T-helper 1 cell treated with Interleukin-12 subunit alpha and Interleukin-12 subunit beta and Interleukin-4 antibody, amounts not matched to agents 30 μg/mL and 1 μg/mL, for 36 hours (primary cell): Measurements from ENCODE around the gene TMEM225B.
"Not testable (repeated sequence)": the region's sequence is repeated elsewhere in the genome, so short reads cannot be mapped to it uniquely, and the experiment has no call there.

Experiments used
- H3K27ac Mint-ChIP-seq: one replicate; pipeline ENCODE4 v1.8.0; 2021; ENCODE audit warnings: mild to moderate bottlenecking, mixed read lengths
- H3K27me3 Mint-ChIP-seq: one replicate; pipeline ENCODE4 v1.8.0; 2021; ENCODE audit warnings: low read depth, mixed read lengths
- H3K36me3 Mint-ChIP-seq: one replicate; pipeline ENCODE4 v1.8.0; 2021; ENCODE audit warnings: low read depth, mixed read lengths
- H3K4me1 Mint-ChIP-seq: one replicate; pipeline ENCODE4 v1.8.0; 2021; ENCODE audit warnings: low read depth, mixed read lengths
- H3K4me3 Mint-ChIP-seq: one replicate; pipeline ENCODE4 v1.8.0; 2021; ENCODE audit warnings: mild to moderate bottlenecking, moderate library complexity, mixed read lengths
- H3K9me3 Mint-ChIP-seq: one replicate; pipeline ENCODE4 v1.8.0; 2021; ENCODE audit warnings: mixed read lengths

Gene TMEM225B, protein sequence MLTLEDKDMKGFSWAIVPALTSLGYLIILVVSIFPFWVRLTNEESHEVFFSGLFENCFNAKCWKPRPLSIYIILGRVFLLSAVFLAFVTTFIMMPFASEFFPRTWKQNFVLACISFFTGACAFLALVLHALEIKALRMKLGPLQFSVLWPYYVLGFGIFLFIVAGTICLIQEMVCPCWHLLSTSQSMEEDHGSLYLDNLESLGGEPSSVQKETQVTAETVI

DNA sequence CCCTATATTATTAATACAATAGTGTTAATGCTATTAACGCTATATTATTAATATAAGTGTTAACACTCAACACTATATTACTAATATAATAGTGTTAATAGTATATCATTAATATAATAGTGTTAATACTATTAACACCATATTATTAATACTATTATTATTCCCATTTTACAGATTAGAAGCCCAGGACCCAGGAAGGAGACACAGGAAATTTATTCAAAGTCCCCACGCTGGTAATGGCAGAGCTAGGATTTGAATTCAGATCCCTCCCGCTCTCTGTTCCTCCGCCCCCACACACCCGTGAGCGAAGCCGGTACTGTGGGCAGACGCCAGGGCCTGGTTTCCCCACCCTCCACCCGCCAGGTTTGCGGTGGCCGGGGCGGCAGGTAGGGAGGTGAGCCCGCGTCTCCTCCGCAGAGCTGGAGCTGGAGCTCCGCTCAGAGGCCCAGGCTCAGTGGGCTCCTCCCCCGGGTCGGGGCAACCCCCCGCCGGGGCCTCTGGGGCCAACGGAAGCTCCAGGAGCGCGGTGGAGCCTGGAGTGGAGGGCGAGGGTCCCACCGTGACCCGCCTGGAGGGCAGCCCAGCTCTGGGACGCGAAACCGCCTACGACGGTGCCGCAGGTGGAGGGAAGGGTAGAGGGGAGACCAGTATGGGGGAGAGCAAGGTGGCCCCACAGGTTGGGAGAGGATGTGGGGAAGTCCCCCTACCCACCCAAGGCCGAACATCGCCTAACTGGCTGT is at the start of gene TMEM225B:
TMEM225B (plus strand) TSS at position 506 of the 740 bp plus-strand sequence. CDS start 6,122 bp downstream, outside the sequence.
- Mint-ChIP-seq H3K27me3 (no peaks in the 10 kb centered on the region), H3K9me3 (no peaks in the 10 kb centered on the region), H3K4me3 (no peak within 1 kb of the TSS)

DNA sequence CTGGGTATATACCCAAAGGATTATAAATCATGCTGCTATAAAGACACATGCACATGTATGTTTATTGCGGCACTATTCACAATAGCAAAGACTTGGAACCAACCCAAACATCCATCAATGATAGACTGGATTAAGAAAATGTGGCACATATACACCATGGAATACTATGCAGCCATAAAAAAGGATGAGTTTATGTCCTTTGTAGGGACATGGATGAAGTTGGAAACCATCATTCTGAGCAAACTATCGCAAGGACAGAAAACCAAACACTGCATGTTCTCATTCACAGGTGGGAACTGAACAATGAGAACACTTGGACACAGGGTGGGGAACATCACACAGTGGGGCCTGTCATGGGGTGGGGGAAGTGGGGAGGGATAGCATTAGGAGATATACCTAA is 48.5 kb upstream of the TMEM225B start:
- not testable (repeated sequence) for H3K4me3 Mint-ChIP-seq, H3K27me3 Mint-ChIP-seq, H3K27ac Mint-ChIP-seq
- peaks cover 22% of the 10 kb centered on the region for H3K36me3 Mint-ChIP-seq
- peaks cover 21% of the 10 kb centered on the region for H3K4me1 Mint-ChIP-seq
- peaks cover 32% of the 10 kb centered on the region for H3K9me3 Mint-ChIP-seq

More for the DNA sequence above, at the start of gene TMEM225B:
- no peaks in the 10 kb centered on the region for H3K36me3 Mint-ChIP-seq
- no peak within 1 kb of the TSS for H3K27ac Mint-ChIP-seq
- peaks cover 2% of the 10 kb centered on the region for H3K4me1 Mint-ChIP-seq

DNA sequence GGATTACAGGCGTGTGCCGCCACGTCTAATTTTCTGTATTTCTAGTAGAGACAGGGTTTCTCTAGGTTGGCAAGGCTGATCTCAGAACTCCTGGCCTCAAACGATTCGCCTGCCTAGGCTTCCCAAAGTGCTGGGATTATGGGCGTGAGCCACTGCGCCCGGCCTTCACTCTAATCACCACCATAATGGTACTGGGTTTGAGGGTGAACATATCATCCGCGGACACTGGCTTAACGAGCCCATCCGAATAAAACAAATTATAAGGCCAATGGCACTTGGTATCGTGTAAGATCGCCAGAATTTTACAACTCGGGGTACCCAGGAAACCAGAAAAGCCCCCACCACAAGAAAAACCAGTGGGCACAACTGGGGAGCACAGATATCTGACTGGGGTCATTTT is 46.7 kb upstream of the TMEM225B start:
- Mint-ChIP-seq H3K9me3 (peaks cover 28% of the 10 kb centered on the region), H3K4me3 (peak overlapping the region; percentile 91), H3K36me3 (peaks cover 28% of the 10 kb centered on the region), H3K27ac (peak overlapping the region; percentile 95), H3K4me1 (peaks cover 28% of the 10 kb centered on the region), H3K27me3 (no peaks in the 10 kb centered on the region)

DNA sequence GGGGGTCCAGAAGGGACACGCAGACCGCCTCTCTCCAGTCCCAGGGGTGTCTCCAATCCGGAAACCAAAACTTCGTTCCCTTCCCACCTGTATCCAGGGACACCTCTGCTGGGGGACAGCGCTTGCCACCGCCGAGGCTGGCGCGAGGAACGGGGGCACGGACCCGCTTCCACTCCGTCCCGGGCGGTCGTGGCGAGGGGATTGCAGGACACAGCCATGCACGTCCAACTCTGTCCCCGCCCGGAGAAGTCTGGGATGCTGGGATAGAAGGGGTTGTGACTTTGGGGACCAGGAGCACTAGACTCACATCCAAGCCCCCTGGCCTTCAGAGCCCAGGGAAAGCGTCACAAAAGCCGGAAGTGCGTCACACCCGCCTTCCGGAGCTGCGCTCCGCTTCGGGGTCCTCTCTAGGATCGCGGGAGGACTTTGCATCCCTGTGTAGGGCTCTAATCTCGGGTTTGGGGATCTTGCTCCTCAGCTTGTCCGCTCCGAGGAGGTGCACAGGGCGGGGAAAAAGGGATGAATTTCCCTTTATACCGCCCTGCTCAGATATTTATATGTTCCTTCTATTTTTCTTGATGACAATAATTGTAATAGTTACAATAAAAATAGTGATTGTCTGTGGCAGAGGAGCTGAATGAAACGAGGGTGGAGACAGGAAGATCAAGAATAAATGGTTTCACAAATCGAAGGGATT is 46.2 kb upstream of the TMEM225B start, which contains the start of gene FAM200A:
FAM200A (minus strand) TSS at position 348 of the 697 bp plus-strand sequence. CDS start 3,707 bp downstream, outside the sequence.
- Mint-ChIP-seq H3K4me1 (peaks cover 29% of the 10 kb centered on the region), H3K9me3 (peaks cover 23% of the 10 kb centered on the region), H3K4me3 (peak within 1 kb of the TSS; percentile 91), H3K36me3 (peaks cover 28% of the 10 kb centered on the region), H3K27ac (peak within 1 kb of the TSS; percentile 95), H3K27me3 (no peaks in the 10 kb centered on the region)

DNA sequence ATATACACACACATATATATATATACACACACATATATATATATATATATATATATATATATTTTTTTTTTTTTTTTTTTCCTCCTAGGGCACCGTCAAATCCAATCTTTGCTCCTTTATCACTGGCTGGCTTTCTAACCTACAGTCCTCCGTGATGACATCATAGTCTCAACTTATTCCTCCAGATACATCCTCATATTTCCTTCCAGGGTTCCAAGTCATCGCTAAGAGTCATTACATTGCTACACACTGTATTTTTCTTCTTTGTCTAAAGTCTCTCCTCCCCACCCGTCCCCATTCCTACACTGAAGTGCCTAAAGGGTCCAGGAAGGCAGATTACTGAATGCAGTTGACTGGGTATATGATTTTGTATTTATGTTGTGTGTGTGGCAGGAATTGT is 45.0 kb upstream of the TMEM225B start:
- Mint-ChIP-seq H3K9me3 (peaks cover 14% of the 10 kb centered on the region), H3K4me1 (peaks cover 35% of the 10 kb centered on the region), H3K36me3 (peaks cover 35% of the 10 kb centered on the region), H3K4me3 (peak overlapping the region; percentile 16), H3K27ac (no peak overlapping the region), H3K27me3 (no peaks in the 10 kb centered on the region)

DNA sequence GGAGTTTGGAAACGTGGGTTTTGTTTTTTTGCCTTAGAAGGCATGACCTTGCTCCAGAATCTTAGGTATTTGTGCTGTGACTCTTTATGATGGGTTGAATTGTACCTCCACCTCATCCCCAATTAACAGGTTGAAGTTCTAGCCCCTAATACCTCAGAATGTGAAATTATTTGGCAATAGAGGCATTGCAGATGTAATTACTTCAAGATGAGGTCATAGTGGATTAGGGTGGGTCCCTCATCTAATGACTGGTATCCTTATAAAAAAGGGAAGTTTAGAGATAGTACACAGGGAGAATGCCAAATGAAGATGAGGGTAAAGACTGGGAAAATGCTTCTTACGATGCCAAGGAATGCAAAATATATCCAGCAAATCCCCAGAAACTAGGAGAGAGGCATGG is 43.1 kb upstream of the TMEM225B start:
- Mint-ChIP-seq H3K27me3 (no peaks in the 10 kb centered on the region), H3K36me3 (peaks cover 29% of the 10 kb centered on the region), H3K9me3 (peaks cover 6% of the 10 kb centered on the region), H3K27ac (no peak overlapping the region), H3K4me3 (no peak overlapping the region), H3K4me1 (peaks cover 35% of the 10 kb centered on the region)

DNA sequence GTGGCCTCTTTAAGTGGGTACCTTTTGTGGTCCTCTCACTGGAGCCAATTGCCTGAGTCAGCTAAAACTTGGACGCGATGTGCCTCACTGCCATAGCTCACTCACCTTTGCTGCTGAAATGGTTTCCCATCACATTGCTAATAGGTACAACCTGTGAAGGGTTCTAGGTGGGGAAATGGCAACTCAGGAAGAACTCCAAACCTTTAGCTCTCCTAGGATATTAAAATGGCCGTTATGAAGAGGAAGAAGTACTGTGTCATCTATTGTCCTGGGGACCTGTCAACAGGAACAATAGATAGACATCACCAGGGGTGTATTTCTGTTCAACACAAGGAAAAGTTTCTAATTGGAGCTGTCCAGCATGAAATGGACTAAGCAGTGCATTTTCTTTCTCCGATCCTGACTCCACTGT is 40.9 kb upstream of the TMEM225B start:
- Mint-ChIP-seq H3K4me3 (peak overlapping the region; percentile 98), H3K36me3 (peaks cover 38% of the 10 kb centered on the region), H3K4me1 (peaks cover 39% of the 10 kb centered on the region)

DNA sequence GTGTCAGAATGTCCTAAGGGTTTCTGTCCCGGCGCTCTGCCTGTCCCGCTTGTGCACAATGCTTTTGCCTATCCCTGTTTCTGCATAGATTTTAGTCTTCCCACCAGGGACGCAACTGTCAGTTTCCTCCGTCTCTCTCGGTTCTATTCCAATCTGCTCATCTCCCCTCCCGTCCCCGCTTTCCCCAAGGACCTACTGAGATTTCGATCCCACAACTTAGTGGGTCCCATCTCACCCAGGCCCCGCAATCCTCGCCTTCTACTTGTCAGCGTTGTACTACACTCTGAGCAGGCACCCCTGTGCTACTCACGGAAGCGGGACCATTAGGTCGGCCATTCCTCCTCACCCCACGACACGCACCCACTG is 40.1 kb upstream of the TMEM225B start:
- peak overlapping the region; percentile 98 for H3K4me3 Mint-ChIP-seq
- H3K4me1 Mint-ChIP-seq = peaks cover 41% of the 10 kb centered on the region
- peaks cover 45% of the 10 kb centered on the region for H3K36me3 Mint-ChIP-seq
- H3K27ac Mint-ChIP-seq = peak overlapping the region; percentile 97
- H3K9me3 Mint-ChIP-seq = no peaks in the 10 kb centered on the region
- H3K27me3 Mint-ChIP-seq = no peaks in the 10 kb centered on the region

More for the DNA sequence above, 40.9 kb upstream of the TMEM225B start:
- Mint-ChIP-seq H3K27ac (peak overlapping the region; percentile 97), H3K9me3 (no peaks in the 10 kb centered on the region), H3K27me3 (no peaks in the 10 kb centered on the region)

DNA sequence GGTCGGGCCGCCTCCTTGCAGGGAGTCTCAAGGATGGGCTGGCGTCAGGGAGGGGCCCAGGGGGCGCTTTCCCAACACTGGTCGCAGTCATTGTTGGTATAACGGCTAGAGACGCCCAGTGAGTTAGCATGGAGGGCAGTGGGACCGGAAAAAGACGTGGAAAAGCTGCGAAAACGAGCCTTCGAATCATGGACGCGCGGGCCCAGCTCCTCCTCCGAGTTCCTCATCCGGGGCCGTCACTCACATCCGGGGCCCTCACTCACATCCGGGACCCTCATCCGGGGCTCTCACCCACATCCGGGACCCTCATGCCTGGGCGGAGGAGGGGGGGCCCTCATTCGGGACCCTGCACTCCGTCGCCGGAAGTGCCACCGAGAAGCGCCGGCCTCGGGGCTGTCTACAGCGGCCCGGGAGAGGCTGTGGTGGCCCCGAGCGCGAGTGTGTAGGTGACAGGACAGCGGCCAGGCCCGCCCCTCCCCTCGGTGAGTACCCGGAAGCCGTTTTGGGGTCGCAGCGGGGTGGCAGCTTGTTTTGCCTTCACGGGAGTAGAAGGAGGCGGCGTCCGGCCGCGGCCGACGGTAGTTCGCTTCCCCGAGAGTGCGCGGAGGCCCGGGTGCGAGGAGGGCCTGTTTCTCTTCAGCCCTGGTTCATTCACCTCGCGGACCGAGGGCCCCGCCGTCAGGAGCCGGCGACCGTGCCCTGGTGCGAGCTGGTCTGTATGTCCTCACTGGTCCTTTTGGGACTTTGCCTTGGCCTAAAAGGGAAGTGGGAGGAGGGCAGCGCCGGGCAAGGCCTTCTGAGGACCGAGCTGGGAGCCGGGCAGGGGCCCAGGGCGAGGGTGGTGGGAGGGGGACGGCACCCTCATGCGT is 39.5 kb upstream of the TMEM225B start, which contains the start of gene ZNF655:
ZNF655 (plus strand) TSS at position 337 of the 869 bp plus-strand sequence. CDS start 1,918 bp downstream, outside the sequence.
- H3K27me3 Mint-ChIP-seq = no peaks in the 10 kb centered on the region
- H3K27ac Mint-ChIP-seq = peak within 1 kb of the TSS; percentile 97
- H3K4me3 Mint-ChIP-seq = peak within 1 kb of the TSS; percentile 98
- H3K36me3 Mint-ChIP-seq = peaks cover 46% of the 10 kb centered on the region
- H3K9me3 Mint-ChIP-seq = no peaks in the 10 kb centered on the region
- peaks cover 38% of the 10 kb centered on the region for H3K4me1 Mint-ChIP-seq

DNA sequence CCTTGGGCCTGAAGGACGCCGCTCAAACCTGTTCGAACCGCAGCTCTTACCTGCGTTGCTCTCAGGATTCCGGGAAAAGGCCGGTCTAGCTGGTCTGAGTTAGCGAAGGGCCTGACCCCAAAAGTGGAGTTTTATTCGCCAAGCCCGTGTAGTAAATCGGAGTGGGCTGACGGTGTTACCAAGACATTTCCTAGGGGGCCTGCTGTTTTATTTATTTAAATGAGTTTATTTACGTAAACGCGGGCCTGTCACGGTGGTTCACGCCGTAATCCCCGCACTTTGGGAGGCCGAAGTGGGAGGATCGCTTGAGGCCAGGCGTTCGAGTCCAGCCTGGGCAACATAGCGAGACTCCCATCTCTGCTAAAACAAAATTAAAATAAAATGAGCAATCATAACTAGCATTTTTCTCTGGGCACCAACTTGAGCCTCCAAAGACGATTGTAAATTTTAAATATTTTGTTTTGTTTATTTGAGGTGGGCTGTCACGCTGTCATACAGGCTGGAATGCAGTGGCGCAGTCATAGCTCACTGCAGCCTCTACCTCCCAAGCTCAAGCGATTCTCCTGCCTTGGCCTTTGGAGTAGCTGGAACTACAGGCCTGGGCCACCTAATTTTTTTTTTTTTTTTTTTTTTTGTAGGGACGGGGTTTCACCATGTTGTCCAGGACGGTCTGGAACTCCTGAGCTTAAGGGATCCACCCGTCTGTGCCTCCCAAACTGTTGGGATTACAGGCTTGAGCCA is 38.7 kb upstream of the TMEM225B start:
- peak overlapping the region; percentile 97 for H3K27ac Mint-ChIP-seq
- H3K9me3 Mint-ChIP-seq = no peaks in the 10 kb centered on the region
- peaks cover 42% of the 10 kb centered on the region for H3K4me1 Mint-ChIP-seq
- peak overlapping the region; percentile 98 for H3K4me3 Mint-ChIP-seq
- H3K36me3 Mint-ChIP-seq = peaks cover 52% of the 10 kb centered on the region
- no peaks in the 10 kb centered on the region for H3K27me3 Mint-ChIP-seq

DNA sequence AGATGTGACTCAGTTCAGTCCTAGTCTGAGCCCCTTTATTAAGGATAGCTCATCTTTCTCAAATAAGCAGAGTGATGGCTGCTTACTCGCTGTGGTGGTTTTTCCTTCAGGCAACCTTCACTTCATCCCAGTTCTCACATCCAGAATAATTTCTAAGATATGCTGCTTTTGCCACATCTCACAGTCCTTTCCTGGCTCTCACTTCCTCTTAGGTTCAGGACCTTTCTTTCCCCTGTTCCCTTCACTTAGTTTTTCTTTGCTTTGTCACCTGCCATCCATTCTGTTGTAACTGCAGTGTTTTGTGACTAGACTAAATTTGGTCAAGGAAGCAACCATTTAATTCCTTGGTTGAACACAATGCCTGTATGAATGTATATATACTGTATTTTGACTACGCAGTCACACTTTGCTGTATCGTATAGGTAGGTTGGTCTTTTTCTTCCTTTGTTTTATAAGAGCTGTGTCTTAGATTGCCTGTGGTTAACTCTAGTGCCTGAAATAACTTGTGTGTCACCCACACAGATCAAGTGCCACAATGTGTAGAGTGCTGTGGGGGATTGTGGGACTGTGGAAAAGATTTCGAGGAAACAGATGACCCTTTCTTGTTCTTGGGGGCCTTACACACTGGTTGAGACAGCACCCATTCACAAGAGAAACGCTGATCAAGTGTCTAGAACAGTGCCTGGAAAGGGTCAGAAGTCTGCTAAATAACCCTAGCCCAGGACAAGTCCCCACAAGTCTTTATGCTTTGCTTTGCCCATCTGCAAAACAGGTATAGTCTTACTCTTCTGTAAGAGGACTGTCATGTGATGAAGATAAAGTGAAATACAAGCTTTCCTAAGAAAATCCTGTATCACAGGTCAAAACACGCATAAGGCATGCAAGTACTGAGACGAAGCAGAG is 37.0 kb upstream of the TMEM225B start:
- Mint-ChIP-seq H3K9me3 (no peaks in the 10 kb centered on the region), H3K27me3 (no peaks in the 10 kb centered on the region), H3K27ac (peak overlapping the region; percentile 55), H3K4me1 (peaks cover 39% of the 10 kb centered on the region), H3K4me3 (peak overlapping the region; percentile 68), H3K36me3 (peaks cover 55% of the 10 kb centered on the region)

DNA sequence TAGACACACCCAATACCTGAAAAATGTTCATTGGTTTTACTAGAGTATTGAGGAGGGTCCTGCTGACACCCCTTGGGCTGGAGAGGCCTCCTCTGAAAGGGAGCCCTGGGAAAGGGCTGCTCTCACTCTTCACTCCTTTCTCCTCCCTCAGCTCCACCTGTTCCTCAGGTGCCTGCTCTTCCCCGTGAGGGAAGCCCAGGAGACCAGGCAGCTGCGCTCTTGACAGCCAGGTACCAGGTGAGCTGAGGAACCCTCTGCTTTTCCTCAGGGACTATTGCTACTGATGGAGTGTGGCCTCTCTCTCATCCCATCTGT is 36.4 kb upstream of the TMEM225B start:
- peaks cover 38% of the 10 kb centered on the region for H3K4me1 Mint-ChIP-seq
- H3K27me3 Mint-ChIP-seq = no peaks in the 10 kb centered on the region
- H3K9me3 Mint-ChIP-seq = no peaks in the 10 kb centered on the region
- H3K4me3 Mint-ChIP-seq = no peak overlapping the region
- H3K36me3 Mint-ChIP-seq = peaks cover 56% of the 10 kb centered on the region
- no peak overlapping the region for H3K27ac Mint-ChIP-seq
